Upper lobe of right lung (tissue), 1 donor: ENCODE results near the gene SPHK2. TPM values are rescaled to one million over a fixed set of nuclear protein-coding genes. Genes with fewer than 3 reads are reported as not detected.

Experiments
- ATAC-seq: fragments of 200-7000 bp; cut with Tn5 transposase; one replicate; pipeline ENCODE4 v1.9.1; 2020; ENCODE audit warnings: mild to moderate bottlenecking, moderate library complexity
- DNase-seq: peaks from one replicate; pipeline ENCODE4 v3.0.0-alpha.2; 2020
- H3K27ac ChIP-seq: fragments of 200-600 bp; one replicate; pipeline ENCODE4 v1.8.0; 2022
- H3K27me3 ChIP-seq: fragments of 200-600 bp; one replicate; pipeline ENCODE4 v1.8.0; 2022; ENCODE audit warnings: mild to moderate bottlenecking
- H3K36me3 ChIP-seq: fragments of 200-600 bp; one replicate; pipeline ENCODE4 v1.8.0; 2022
- H3K4me1 ChIP-seq: fragments of 200-600 bp; one replicate; pipeline ENCODE4 v1.8.0; 2022
- H3K4me3 ChIP-seq: fragments of 200-600 bp; one replicate; pipeline ENCODE4 v1.8.0; 2022; ENCODE audit warnings: mild to moderate bottlenecking
- H3K9me3 ChIP-seq: fragments of 200-600 bp; one replicate; pipeline ENCODE4 v1.8.0; 2022
- CTCF ChIP-seq: fragments of 200-600 bp; IDR thresholded peaks from one replicate; pipeline ENCODE4 v1.8.0; 2022; ENCODE audit warnings: antibody characterized with exemption
- intact Hi-C: fragments of 100-400 bp; cut with DNase I; formaldehyde crosslinking; loops from one replicate; pipeline ENCODE4 v1.11.0; 2022
- total RNA-seq: library from RNA; stranded (reverse); fragmentation: NEBNext Ultra II Directional; extraction: Animal tissue kit (Norgen Biotek cat#: 25700); gene quantifications from one replicate; pipeline ENCODE4 v1.2.1, GENCODE V29; 2021
- donor health status: DM: no; HTN: yes; CAD: no; lungs with severe emphysema.

Gene SPHK2
- total RNA-seq, 1 donor from 2014 or later = 23.3 TPM

GRCh38 chr19:48607359-48607755, 11.9 kb upstream of the SPHK2 start:
- no peak for DNase-seq
- Histone ChIP-seq H3K27ac (no peak overlapping the region), H3K9me3 (no peaks in the 10 kb centered on the region), H3K4me1 (no peaks in the 10 kb centered on the region), H3K27me3 (no peaks in the 10 kb centered on the region), H3K4me3 (no peak overlapping the region), H3K36me3 (no peaks in the 10 kb centered on the region)
- ATAC-seq = no peak
- intact Hi-C loops = no loop called here
- TF ChIP-seq CTCF = no peak

DNA sequence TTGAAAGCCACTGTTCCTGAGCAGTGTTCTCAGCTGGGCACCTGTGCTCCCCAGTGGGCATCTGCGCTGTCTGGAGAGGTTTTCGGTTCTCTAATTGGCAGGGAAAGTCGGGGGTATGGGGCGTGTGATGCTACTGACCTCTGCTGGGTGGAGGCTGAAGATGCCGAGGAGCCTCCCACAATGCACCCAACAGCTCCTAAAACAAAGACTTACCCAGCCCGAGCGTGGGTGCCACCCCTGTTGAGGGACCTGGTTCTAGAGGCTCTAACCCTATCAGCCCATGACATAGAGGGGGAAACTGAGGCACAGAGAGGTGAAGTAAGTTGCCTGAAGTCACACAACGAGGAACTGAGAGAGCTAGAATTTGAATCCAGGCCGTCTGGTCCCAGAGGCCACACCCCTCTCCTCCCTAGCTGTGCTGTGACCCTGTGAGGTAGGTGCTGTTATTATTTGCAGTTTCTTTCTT, 10.5 kb upstream of the SPHK2 start:
- Histone ChIP-seq H3K4me3 (no peak overlapping the region), H3K9me3 (no peaks in the 10 kb centered on the region), H3K27me3 (no peaks in the 10 kb centered on the region), H3K4me1 (no peaks in the 10 kb centered on the region), H3K27ac (no peak overlapping the region), H3K36me3 (no peaks in the 10 kb centered on the region)
- peak; percentile 41 for TF ChIP-seq CTCF
- intact Hi-C loops = no loop called here
- peak; percentile 78 for ATAC-seq
- no peak for DNase-seq

- Histone ChIP-seq H3K4me1 (no peaks in the 10 kb centered on the region), H3K27me3 (no peaks in the 10 kb centered on the region), H3K27ac (no peak overlapping the region), H3K4me3 (no peak overlapping the region), H3K9me3 (no peaks in the 10 kb centered on the region), H3K36me3 (no peaks in the 10 kb centered on the region)
- ATAC-seq (no peak), DNase-seq (no peak)
- intact Hi-C loops = no loop called here
- TF ChIP-seq CTCF = no peak
Measured at GRCh38 chr19:48609571-48610108, 9.7 kb upstream of the SPHK2 start.

DNA sequence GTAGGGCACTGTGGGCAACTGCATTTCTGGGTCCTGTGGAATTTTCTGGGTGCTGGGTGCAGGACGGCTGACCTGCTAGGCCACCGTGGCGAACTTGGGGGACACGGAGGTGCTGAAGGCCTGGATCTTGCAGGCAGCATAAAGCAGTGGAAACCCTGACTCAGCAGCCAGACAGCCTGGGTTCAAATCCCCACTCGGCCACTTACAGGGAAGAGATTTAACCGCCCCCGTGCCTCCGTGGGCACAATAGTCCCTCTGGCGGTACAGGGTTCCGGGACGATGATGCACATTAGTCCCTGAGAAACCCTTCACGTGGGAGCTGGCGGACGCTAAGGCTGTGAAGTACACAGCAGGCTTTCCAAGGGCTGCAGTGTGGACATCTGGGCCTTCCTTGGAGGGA, 7.4 kb upstream of the SPHK2 start:
- Histone ChIP-seq H3K4me1 (peaks cover 13% of the 10 kb centered on the region), H3K27me3 (no peaks in the 10 kb centered on the region), H3K9me3 (no peaks in the 10 kb centered on the region), H3K27ac (no peak overlapping the region), H3K36me3 (peaks cover 22% of the 10 kb centered on the region), H3K4me3 (no peak overlapping the region)
- intact Hi-C loops = no loop called here
- DNase-seq = no peak
- no peak for TF ChIP-seq CTCF
- ATAC-seq = no peak

- Histone ChIP-seq H3K9me3 (no peaks in the 10 kb centered on the region), H3K4me1 (peaks cover 25% of the 10 kb centered on the region), H3K36me3 (peaks cover 30% of the 10 kb centered on the region), H3K4me3 (peak overlapping the region; percentile 42), H3K27me3 (no peaks in the 10 kb centered on the region), H3K27ac (no peak overlapping the region)
- ATAC-seq = peak; percentile 4
- TF ChIP-seq CTCF = no peak
- intact Hi-C loops = no loop called here
- peak; percentile 78 for DNase-seq
Measured at GRCh38 chr19:48613024-48613851, 6.1 kb upstream of the SPHK2 start.
